ENCODE data around the gene CD207. TPM values are rescaled to one million over a fixed set of nuclear protein-coding genes. Genes with fewer than 3 reads are reported as not detected.

CD207 gene
- total and polyA plus RNA-seq, 2 of the 8 experiments (the other 6 are each of a cell fraction or from before 2014, with no cell fraction given): not detected

DNA sequence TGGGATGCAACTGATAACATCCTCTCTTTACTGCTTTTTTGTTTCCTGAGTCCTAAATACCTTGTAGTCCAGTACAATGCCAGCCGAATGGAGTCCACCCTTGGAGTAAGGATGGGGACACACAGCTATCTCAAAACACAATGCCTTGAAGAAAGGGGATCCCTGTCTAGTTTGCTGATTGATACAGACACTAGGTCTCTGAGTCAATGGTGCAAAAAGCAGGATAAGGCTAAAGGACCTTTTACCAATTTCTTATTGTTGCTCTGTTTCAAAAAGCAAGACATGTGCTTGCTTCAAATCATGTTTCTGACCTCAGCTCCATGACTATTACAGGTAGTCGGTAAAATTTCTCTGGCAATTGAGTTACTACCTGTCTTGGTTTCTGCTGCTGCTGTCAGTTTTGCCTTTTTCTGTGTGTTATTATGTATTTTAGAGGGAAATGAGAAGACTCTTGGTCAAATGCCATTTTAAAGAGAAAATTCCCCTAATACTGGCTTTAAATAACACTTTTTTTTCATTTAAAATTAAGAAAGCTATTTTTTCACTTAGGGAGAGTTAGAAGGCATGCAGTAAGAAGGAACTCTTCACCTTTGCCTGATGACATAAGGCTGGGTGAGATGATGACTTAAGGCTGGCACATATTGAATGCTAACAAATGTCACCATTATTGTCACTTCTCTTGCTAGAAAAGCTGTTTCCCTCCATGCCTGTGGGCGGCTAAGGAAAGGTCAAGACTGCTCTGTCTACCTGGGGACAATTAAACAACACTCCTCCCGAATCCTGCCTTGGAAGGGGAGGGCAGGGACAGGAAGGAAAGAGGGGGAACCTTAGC, 40.2 kb downstream of the CD207 start (continued):
- TF ChIP-seq CHD7 (IDR thresholded peaks at IDR 0.05; ENCODE audit: insufficient replicate concordance, low read length) (no peak), BACH1 (IDR thresholded peaks at IDR 0.05; ENCODE audit: low read length) (no peak), TEAD4 (IDR thresholded peaks at IDR 0.05; ENCODE audit: low read depth, low read length) (no peak), FOSL1 (IDR thresholded peaks at IDR 0.05; ENCODE audit: insufficient read depth, low read depth, low read length) (no peak), TCF12 (IDR thresholded peaks at IDR 0.05; ENCODE audit: low read depth, low read length) (no peak), SP4 (IDR thresholded peaks at IDR 0.05; ENCODE audit: low read length) (no peak)

All from H1 (cell line).